SKM-1 treated with dmso at 0.1 percent for 144 hours (cell line): ENCODE measurements around the gene PTPN12.
A peak's percentile ranks its signal among the peaks of the same experiment; 100 is the strongest.
"Not testable (repeated sequence)": the region's sequence is repeated elsewhere in the genome, so short reads cannot be mapped to it uniquely, and the experiment has no call there.

Experiments used
- DNase-seq: peaks from one replicate; lab custom pipeline; 2025; ENCODE audit not compliant: unreplicated experiment; lab: John Stamatoyannopoulos, UW

Gene PTPN12

GRCh38 chr7:77537778-77538280 is 734 bp downstream of the PTPN12 start:
- DNase-seq: no peak

- DNase-seq: peak; percentile 43
Observed at GRCh38 chr7:77538281-77539212, 1.5 kb downstream of the PTPN12 start.

- DNase-seq: no peak
Observed at GRCh38 chr7:77540402-77540822, 3.3 kb downstream of the PTPN12 start.

- DNase-seq: not testable (repeated sequence)
Observed at GRCh38 chr7:77540993-77541392, 3.9 kb downstream of the PTPN12 start.

GRCh38 chr7:77542409-77542808 is 5.3 kb downstream of the PTPN12 start:
- no peak for DNase-seq

GRCh38 chr7:77542895-77543294 is 5.8 kb downstream of the PTPN12 start:
- DNase-seq: no peak

- DNase-seq: no peak
Observed at GRCh38 chr7:77543910-77544309, 6.8 kb downstream of the PTPN12 start.

- DNase-seq: no peak
Observed at GRCh38 chr7:77544518-77544917, 7.4 kb downstream of the PTPN12 start.

GRCh38 chr7:77548206-77548605 is 11.1 kb downstream of the PTPN12 start:
- DNase-seq: no peak

GRCh38 chr7:77549106-77549870 is 12.2 kb downstream of the PTPN12 start:
- DNase-seq: no peak

GRCh38 chr7:77550586-77550985 is 13.5 kb downstream of the PTPN12 start:
- DNase-seq: no peak

- no peak for DNase-seq
Observed at GRCh38 chr7:77553123-77553522, 16.0 kb downstream of the PTPN12 start.

GRCh38 chr7:77558284-77558967 is 21.3 kb downstream of the PTPN12 start:
- DNase-seq: no peak

- no peak for DNase-seq
Observed at GRCh38 chr7:77561352-77561751, 24.3 kb downstream of the PTPN12 start.

GRCh38 chr7:77563275-77563674 is 26.2 kb downstream of the PTPN12 start:
- no peak for DNase-seq

GRCh38 chr7:77565917-77566316 is 28.8 kb downstream of the PTPN12 start:
- DNase-seq: no peak

GRCh38 chr7:77566421-77566820 is 29.3 kb downstream of the PTPN12 start:
- DNase-seq: no peak

- no peak for DNase-seq
Observed at GRCh38 chr7:77569514-77570232, 32.6 kb downstream of the PTPN12 start.

GRCh38 chr7:77570330-77571011 is 33.4 kb downstream of the PTPN12 start:
- peak; percentile 77 for DNase-seq

- no peak for DNase-seq
Observed at GRCh38 chr7:77571801-77572200, 34.7 kb downstream of the PTPN12 start.
